ENCODE measurements around the gene CEACAM21.

Gene CEACAM21

GRCh38 chr19:41589371-41589770 is 13.4 kb downstream of the CEACAM21 start:
- CTCF ChIA-PET = interaction anchor here (0.6 to 1.6 kb wide), 3 partner anchors 10 to 43 kb away, joined by 3 to 4 read pairs (median 3); no protein-coding TSS in a partner anchor
- no peak for TF ChIP-seq ZNF610 (tag by site-specific recombination; IDR thresholded peaks at IDR 0.05; ENCODE audit: borderline replicate concordance)
- TF ChIP-seq FEZF1 (tag by site-specific recombination; IDR thresholded peaks at IDR 0.05) = no peak
- TF ChIP-seq ZNF626 (tag by site-specific recombination; IDR thresholded peaks at IDR 0.05) = no peak
- TF ChIP-seq ZNF121 (tag by site-specific recombination; IDR thresholded peaks at IDR 0.05) = no peak
- TF ChIP-seq ZNF558 (tag by site-specific recombination; IDR thresholded peaks at IDR 0.05) = no peak
- no peak for TF ChIP-seq BCL11A (tag by site-specific recombination; IDR thresholded peaks at IDR 0.05; ENCODE audit: low read depth)
- no peak for TF ChIP-seq PRDM4 (tag by site-specific recombination; IDR thresholded peaks at IDR 0.05)
- no peak for TF ChIP-seq ZNF138 (tag by site-specific recombination; IDR thresholded peaks at IDR 0.05; ENCODE audit: borderline replicate concordance)
- no peak for TF ChIP-seq ZNF571 (tag by site-specific recombination; IDR thresholded peaks at IDR 0.05)
- no peak for TF ChIP-seq ZNF544 (tag by site-specific recombination; IDR thresholded peaks at IDR 0.05)
- TF ChIP-seq ZSCAN18 (tag by site-specific recombination; IDR thresholded peaks at IDR 0.05) = no peak
- TF ChIP-seq ZBTB48 (tag by site-specific recombination; IDR thresholded peaks at IDR 0.05) = no peak
- TF ChIP-seq ZNF211 (tag by site-specific recombination; IDR thresholded peaks at IDR 0.05; ENCODE audit: low read depth) = no peak
- no peak for TF ChIP-seq ZNF792 (tag by site-specific recombination; IDR thresholded peaks at IDR 0.05)
- no peak for TF ChIP-seq ZNF510 (tag by site-specific recombination; IDR thresholded peaks at IDR 0.05; ENCODE audit: insufficient replicate concordance)
- no peak for TF ChIP-seq ZNF18 (tag by site-specific recombination; IDR thresholded peaks at IDR 0.05)
- TF ChIP-seq ZNF214 (tag by site-specific recombination; IDR thresholded peaks at IDR 0.05; ENCODE audit: borderline replicate concordance) = no peak
- TF ChIP-seq ZNF169 (tag by site-specific recombination; IDR thresholded peaks at IDR 0.05) = no peak
- Histone ChIP-seq H3K36me3 (ENCODE audit: control insufficient read depth in 2 of 2, insufficient read depth in 1 of 2, low read length in 2 of 2) (no peaks in the 10 kb centered on the region), H3K27ac (ENCODE audit: extremely low read depth, low read depth, low read length) (no peak overlapping the region), H3K9me3 (ENCODE audit: control insufficient read depth, insufficient read depth, low read depth, low read length) (peaks cover 2% of the 10 kb centered on the region; the same call in 1 of the 2 replicates), H3K4me3 (ENCODE audit: low read depth, low read length) (no peak overlapping the region), H3K4me1 (ENCODE audit: control insufficient read depth, insufficient read depth, low read length) (no peaks in the 10 kb centered on the region)
- POLR2A ChIA-PET = no interaction called here

- ChIA-PET CTCF (interaction anchor here (0.7 to 0.9 kb wide), 4 partner anchors 13 to 105 kb away, joined by 3 to 6 read pairs (median 4); no protein-coding TSS in a partner anchor), POLR2A (no interaction called here)
- Histone ChIP-seq H3K36me3 (ENCODE audit: control insufficient read depth in 2 of 2, insufficient read depth in 1 of 2, low read length in 2 of 2) (no peaks in the 10 kb centered on the region), H3K27ac (ENCODE audit: extremely low read depth, low read depth, low read length) (no peak overlapping the region), H3K9me3 (ENCODE audit: control insufficient read depth, insufficient read depth, low read depth, low read length) (peaks cover 2% of the 10 kb centered on the region; the same call in 1 of the 2 replicates), H3K4me1 (ENCODE audit: control insufficient read depth, insufficient read depth, low read length) (0 out of 2 replicates have a peak, but pooled peaks cover 2% of the 10 kb centered on the region), H3K4me3 (ENCODE audit: low read depth, low read length) (no peak overlapping the region)
- TF ChIP-seq ZNF157 (tag by site-specific recombination; IDR thresholded peaks at IDR 0.05) (no peak), ZNF501 (tag by site-specific recombination; IDR thresholded peaks at IDR 0.05) (no peak), ZNF596 (tag by site-specific recombination; IDR thresholded peaks at IDR 0.05) (no peak), SCRT2 (tag by site-specific recombination; IDR thresholded peaks at IDR 0.05) (no peak), ZNF202 (tag by site-specific recombination; IDR thresholded peaks at IDR 0.05; ENCODE audit: borderline replicate concordance) (no peak), GLIS1 (tag by site-specific recombination; IDR thresholded peaks at IDR 0.05) (no peak), ZNF692 (tag by site-specific recombination; IDR thresholded peaks at IDR 0.05) (no peak), ZNF514 (tag by site-specific recombination; IDR thresholded peaks at IDR 0.05) (no peak)
Observed at GRCh38 chr19:41590936-41591335, 15.0 kb downstream of the CEACAM21 start.

Measured in HEK293 (cell line).